WTC11 (cell line): ENCODE results near the gene SYDE2. TPM values are rescaled to one million over a fixed set of nuclear protein-coding genes. Genes with fewer than 3 reads are reported as not detected.

Experiments used
- ATAC-seq: fragments of 200-7000 bp; cut with Tn5 transposase; 2 replicates; pipeline ENCODE4 v1.10.0; 2021; ENCODE audit warnings: mild to moderate bottlenecking, moderate library complexity
- CTCF ChIA-PET: fragments of 300-600 bp; sonication (Branson Sonifier 250); formaldehyde crosslinking; loops from one replicate; lab custom pipeline; 2021; ENCODE audit warnings: antibody characterized with exemption; lab: Charles Lee
- POLR2A ChIA-PET: fragments of 350-600 bp; sonication (Branson Sonifier 250); formaldehyde crosslinking; loops from one replicate; lab custom pipeline; 2021; ENCODE audit warnings: antibody characterized with exemption; lab: Charles Lee
- DNase-seq: peaks from one replicate; pipeline ENCODE4 v3.0.0; 2021; ENCODE audit warnings: low spot score
- H3K27ac Mint-ChIP-seq: 2 replicates; pipeline ENCODE4 v1.8.0; 2021; ENCODE audit warnings: mixed read lengths
- H3K27me3 Mint-ChIP-seq: 2 replicates; pipeline ENCODE4 v1.8.0; 2021; ENCODE audit warnings: low read depth, mild to moderate bottlenecking, moderate library complexity, mixed read lengths
- H3K36me3 Mint-ChIP-seq: 2 replicates; pipeline ENCODE4 v1.8.0; 2021; ENCODE audit warnings: mixed read lengths
- H3K4me1 Mint-ChIP-seq: 2 replicates; pipeline ENCODE4 v1.8.0; 2022; ENCODE audit warnings: mixed read lengths
- H3K4me3 Mint-ChIP-seq: 2 replicates; pipeline ENCODE4 v1.8.0; 2021; ENCODE audit warnings: mild to moderate bottlenecking, moderate library complexity, mixed read lengths
- H3K9me3 Mint-ChIP-seq: 2 replicates; pipeline ENCODE4 v1.8.0; 2021; ENCODE audit warnings: mixed read lengths
- AFF4 ChIP-seq: sonication (generic); formaldehyde crosslinking; IDR thresholded peaks from 2 replicates; pipeline ENCODE4 v1.8.1; 2023; ENCODE audit warnings: mild to moderate bottlenecking, missing genetic modification reagents, borderline replicate concordance
- CBFB ChIP-seq: sonication (generic); formaldehyde crosslinking; IDR thresholded peaks from 2 replicates; pipeline ENCODE4 v1.8.1; 2022; ENCODE audit warnings: mild to moderate bottlenecking, low read depth, missing genetic modification reagents
- CREB1 ChIP-seq: sonication (generic); formaldehyde crosslinking; IDR thresholded peaks from 2 replicates; pipeline ENCODE4 v1.8.0; 2023; ENCODE audit warnings: mild to moderate bottlenecking, missing genetic modification reagents
- CREM ChIP-seq: sonication (generic); formaldehyde crosslinking; IDR thresholded peaks from 2 replicates; pipeline ENCODE4 v1.8.1; 2022; ENCODE audit warnings: mild to moderate bottlenecking, missing genetic modification reagents, moderate library complexity
- ESRRA ChIP-seq: sonication (generic); formaldehyde crosslinking; IDR thresholded peaks from 2 replicates; pipeline ENCODE4 v1.8.1; 2022; ENCODE audit warnings: mild to moderate bottlenecking, missing genetic modification reagents, borderline replicate concordance
- FOXJ3 ChIP-seq: sonication (generic); formaldehyde crosslinking; IDR thresholded peaks from 2 replicates; pipeline ENCODE4 v1.9.0; 2021; ENCODE audit warnings: missing genetic modification reagents, mild to moderate bottlenecking, borderline replicate concordance
- FOXK1 ChIP-seq: sonication (generic); formaldehyde crosslinking; IDR thresholded peaks from 2 replicates; pipeline ENCODE4 v1.8.0; 2022; ENCODE audit warnings: mild to moderate bottlenecking, moderate library complexity, missing genetic modification reagents
- FOXP1 ChIP-seq: sonication (generic); formaldehyde crosslinking; IDR thresholded peaks from 2 replicates; pipeline ENCODE4 v1.8.0; 2022; ENCODE audit warnings: missing genetic modification reagents, mild to moderate bottlenecking, moderate library complexity, borderline replicate concordance
- IRF1 ChIP-seq: sonication (generic); formaldehyde crosslinking; IDR thresholded peaks from 2 replicates; pipeline ENCODE4 v1.8.0; 2023; ENCODE audit warnings: missing genetic modification reagents
- MLX ChIP-seq: sonication (generic); formaldehyde crosslinking; IDR thresholded peaks from 2 replicates; pipeline ENCODE4 v1.8.1; 2023; ENCODE audit warnings: mild to moderate bottlenecking, missing genetic modification reagents, moderate library complexity
- NFE2L1 ChIP-seq: sonication (generic); formaldehyde crosslinking; IDR thresholded peaks from 2 replicates; pipeline ENCODE4 v1.8.1; 2023; ENCODE audit warnings: missing genetic modification reagents
- NR1H2 ChIP-seq: sonication (generic); formaldehyde crosslinking; IDR thresholded peaks from 2 replicates; pipeline ENCODE4 v1.9.0; 2021; ENCODE audit warnings: mild to moderate bottlenecking, moderate library complexity, missing genetic modification reagents
- PRDM15 ChIP-seq: sonication (generic); formaldehyde crosslinking; IDR thresholded peaks from 2 replicates; pipeline ENCODE4 v1.8.0; 2022; ENCODE audit warnings: missing genetic modification reagents
- RELA ChIP-seq: sonication (generic); formaldehyde crosslinking; IDR thresholded peaks from 2 replicates; pipeline ENCODE4 v1.8.1; 2022; ENCODE audit warnings: missing genetic modification reagents, mild to moderate bottlenecking, borderline replicate concordance
- SMAD4 ChIP-seq: sonication (generic); formaldehyde crosslinking; IDR thresholded peaks from 2 replicates; pipeline ENCODE4 v1.8.0; 2022; ENCODE audit warnings: mild to moderate bottlenecking, missing genetic modification reagents
- STAT6 ChIP-seq: sonication (generic); formaldehyde crosslinking; conservative IDR thresholded peaks from 2 replicates; pipeline ENCODE4 v1.8.1; 2023; ENCODE audit warnings: mild to moderate bottlenecking, low read depth, missing genetic modification reagents, moderate library complexity
- USF1 ChIP-seq: sonication (generic); formaldehyde crosslinking; IDR thresholded peaks from 2 replicates; pipeline ENCODE4 v1.8.0; 2022; ENCODE audit warnings: mild to moderate bottlenecking, missing genetic modification reagents
- ZNF138 ChIP-seq: sonication (generic); formaldehyde crosslinking; conservative IDR thresholded peaks from 2 replicates; pipeline ENCODE4 v1.8.1; 2022; ENCODE audit warnings: mild to moderate bottlenecking, moderate library complexity, missing genetic modification reagents
- ZNF219 ChIP-seq: sonication (generic); formaldehyde crosslinking; IDR thresholded peaks from 2 replicates; pipeline ENCODE4 v1.8.0; 2023; ENCODE audit warnings: missing genetic modification reagents, mild to moderate bottlenecking, borderline replicate concordance
- ZNF317 ChIP-seq: sonication (generic); formaldehyde crosslinking; IDR thresholded peaks from 2 replicates; pipeline ENCODE4 v1.8.1; 2023; ENCODE audit warnings: low read depth, mild to moderate bottlenecking, moderate library complexity, missing genetic modification reagents, borderline replicate concordance
- ZNF423 ChIP-seq: fragments of 250-450 bp; sonication (Bioruptor Pico); IDR thresholded peaks from 2 replicates; pipeline ENCODE4 v2.1.2; 2022; ENCODE audit warnings: mild to moderate bottlenecking, moderate library complexity
- ZNF512 ChIP-seq: sonication (generic); formaldehyde crosslinking; IDR thresholded peaks from 2 replicates; pipeline ENCODE4 v1.8.1; 2022; ENCODE audit warnings: missing genetic modification reagents, borderline replicate concordance
- total RNA-seq: library from RNA; stranded (reverse); gene quantifications from 3 replicates; pipeline ENCODE4 v1.2.3, GENCODE V29; 2021

SYDE2 gene
- total RNA-seq, 1 experiment from 2014 or later: 13.8 TPM

- TF ChIP-seq CREM (CRISPR knock-in tag): no peak
- TF ChIP-seq ZNF138 (CRISPR knock-in tag): no peak
- TF ChIP-seq STAT6 (CRISPR knock-in tag): no peak
- no peak for TF ChIP-seq USF1 (CRISPR knock-in tag)
- TF ChIP-seq CBFB (CRISPR knock-in tag): no peak
- no peak for TF ChIP-seq ZNF423 (CRISPR knock-in tag)
Measured at GRCh38 chr1:85153149-85153891, 47.5 kb downstream of the SYDE2 start (continued).

GRCh38 chr1:85151446-85151845, 49.4 kb downstream of the SYDE2 start:
- no peak for ATAC-seq
- POLR2A ChIA-PET: no interaction called here
- H3K36me3 Mint-ChIP-seq: no peaks in the 10 kb centered on the region
- no peak for DNase-seq
- H3K27me3 Mint-ChIP-seq: no peaks in the 10 kb centered on the region
- no peak overlapping the region for H3K4me3 Mint-ChIP-seq
- CTCF ChIA-PET: interaction anchor here (1.3 kb wide), 1 partner anchor 89 kb away, joined by 3 read pairs; no protein-coding TSS in a partner anchor
- no peaks in the 10 kb centered on the region for H3K9me3 Mint-ChIP-seq
- no peak overlapping the region for H3K27ac Mint-ChIP-seq
- peaks cover 35% of the 10 kb centered on the region for H3K4me1 Mint-ChIP-seq
- TF ChIP-seq SMAD4 (CRISPR knock-in tag) (no peak), FOXK1 (CRISPR knock-in tag) (no peak), FOXJ3 (CRISPR knock-in tag) (no peak), PRDM15 (CRISPR knock-in tag) (no peak), RELA (no peak), CREM (CRISPR knock-in tag) (no peak), FOXP1 (no peak), ZNF512 (CRISPR knock-in tag) (no peak), CREB1 (CRISPR knock-in tag) (no peak), NFE2L1 (CRISPR knock-in tag) (no peak), ZNF219 (CRISPR knock-in tag) (no peak), MLX (CRISPR knock-in tag) (no peak), ESRRA (CRISPR knock-in tag) (no peak), NR1H2 (no peak), ZNF317 (no peak), AFF4 (no peak), IRF1 (CRISPR knock-in tag) (no peak)
